ENCODE results near the gene DZIP1. TPM values are rescaled to one million over a fixed set of nuclear protein-coding genes. Genes with fewer than 3 reads are reported as not detected.
A peak's percentile ranks its signal among the peaks of the same experiment; 100 is the strongest.

Gene DZIP1
- total and polyA plus RNA-seq, 2 of the 13 experiments (the other 11 are each of a cell fraction or from before 2014, with no cell fraction given) = 11.0 to 36.7 TPM

- no peak for TF ChIP-seq BCLAF1 (IDR thresholded peaks at IDR 0.05)
- TF ChIP-seq, protein P1, sequence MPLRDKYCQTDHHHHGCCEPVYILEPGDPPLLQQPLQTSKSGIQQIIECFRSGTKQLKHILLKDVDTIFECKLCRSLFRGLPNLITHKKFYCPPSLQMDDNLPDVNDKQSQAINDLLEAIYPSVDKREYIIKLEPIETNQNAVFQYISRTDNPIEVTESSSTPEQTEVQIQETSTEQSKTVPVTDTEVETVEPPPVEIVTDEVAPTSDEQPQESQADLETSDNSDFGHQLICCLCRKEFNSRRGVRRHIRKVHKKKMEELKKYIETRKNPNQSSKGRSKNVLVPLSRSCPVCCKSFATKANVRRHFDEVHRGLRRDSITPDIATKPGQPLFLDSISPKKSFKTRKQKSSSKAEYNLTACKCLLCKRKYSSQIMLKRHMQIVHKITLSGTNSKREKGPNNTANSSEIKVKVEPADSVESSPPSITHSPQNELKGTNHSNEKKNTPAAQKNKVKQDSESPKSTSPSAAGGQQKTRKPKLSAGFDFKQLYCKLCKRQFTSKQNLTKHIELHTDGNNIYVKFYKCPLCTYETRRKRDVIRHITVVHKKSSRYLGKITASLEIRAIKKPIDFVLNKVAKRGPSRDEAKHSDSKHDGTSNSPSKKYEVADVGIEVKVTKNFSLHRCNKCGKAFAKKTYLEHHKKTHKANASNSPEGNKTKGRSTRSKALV (CRISPR knock-in tag; IDR thresholded peaks at IDR 0.05) = peak; percentile 65
- no peak for TF ChIP-seq NKX3-1 (CRISPR knock-in tag; IDR thresholded peaks at IDR 0.05)
- TF ChIP-seq ZUFSP (CRISPR knock-in tag; IDR thresholded peaks at IDR 0.05; ENCODE audit: borderline replicate concordance) = no peak
- TF ChIP-seq ELF1 (CRISPR knock-in tag; IDR thresholded peaks at IDR 0.05) = peak; percentile 38
- no peak for TF ChIP-seq NFE2L2 (IDR thresholded peaks at IDR 0.05; ENCODE audit: low read length)
- TF ChIP-seq ZNF720 (CRISPR knock-in tag; IDR thresholded peaks at IDR 0.05) = no peak
- peak; percentile 83; the same call in 1 of the 2 replicates for TF ChIP-seq ZFP37 (CRISPR knock-in tag; IDR thresholded peaks at IDR 0.05; ENCODE audit: borderline replicate concordance)
- TF ChIP-seq MXD4 (CRISPR knock-in tag; IDR thresholded peaks at IDR 0.05) = peak; percentile 82
- TF ChIP-seq, protein P2, sequence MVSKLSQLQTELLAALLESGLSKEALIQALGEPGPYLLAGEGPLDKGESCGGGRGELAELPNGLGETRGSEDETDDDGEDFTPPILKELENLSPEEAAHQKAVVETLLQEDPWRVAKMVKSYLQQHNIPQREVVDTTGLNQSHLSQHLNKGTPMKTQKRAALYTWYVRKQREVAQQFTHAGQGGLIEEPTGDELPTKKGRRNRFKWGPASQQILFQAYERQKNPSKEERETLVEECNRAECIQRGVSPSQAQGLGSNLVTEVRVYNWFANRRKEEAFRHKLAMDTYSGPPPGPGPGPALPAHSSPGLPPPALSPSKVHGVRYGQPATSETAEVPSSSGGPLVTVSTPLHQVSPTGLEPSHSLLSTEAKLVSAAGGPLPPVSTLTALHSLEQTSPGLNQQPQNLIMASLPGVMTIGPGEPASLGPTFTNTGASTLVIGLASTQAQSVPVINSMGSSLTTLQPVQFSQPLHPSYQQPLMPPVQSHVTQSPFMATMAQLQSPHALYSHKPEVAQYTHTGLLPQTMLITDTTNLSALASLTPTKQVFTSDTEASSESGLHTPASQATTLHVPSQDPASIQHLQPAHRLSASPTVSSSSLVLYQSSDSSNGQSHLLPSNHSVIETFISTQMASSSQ (IDR thresholded peaks at IDR 0.05; ENCODE audit: low read depth) = no peak
- TF ChIP-seq, protein P2 (CRISPR knock-in tag; IDR thresholded peaks at IDR 0.05; ENCODE audit: borderline replicate concordance) = no peak
- TF ChIP-seq ZIK1 (CRISPR knock-in tag; IDR thresholded peaks at IDR 0.05; ENCODE audit: borderline replicate concordance, low read depth) = peak; percentile 74
- TF ChIP-seq HOXA7 (CRISPR knock-in tag; IDR thresholded peaks at IDR 0.05) = no peak
- no peak for TF ChIP-seq ZFP62 (CRISPR knock-in tag; IDR thresholded peaks at IDR 0.05)
- TF ChIP-seq ZNF782 (CRISPR knock-in tag; IDR thresholded peaks at IDR 0.05; ENCODE audit: borderline replicate concordance) = peak; percentile 83
- peak; percentile 90 for TF ChIP-seq ZNF776 (CRISPR knock-in tag; IDR thresholded peaks at IDR 0.05)
- no peak for TF ChIP-seq MYNN (CRISPR knock-in tag; IDR thresholded peaks at IDR 0.05; ENCODE audit: low read depth)
Observed at GRCh38 chr13:95676762-95677563, 32.5 kb upstream of the DZIP1 start, which contains the start of gene DNAJC3 (continued).

Measured in HepG2 (cell line).